Measurements from ENCODE around the gene DSTN. TPM values are rescaled to one million over a fixed set of nuclear protein-coding genes. Genes with fewer than 3 reads are reported as not detected.

The DSTN gene
- total RNA-seq, 1 experiment from 2014 or later = 112 TPM

DNA sequence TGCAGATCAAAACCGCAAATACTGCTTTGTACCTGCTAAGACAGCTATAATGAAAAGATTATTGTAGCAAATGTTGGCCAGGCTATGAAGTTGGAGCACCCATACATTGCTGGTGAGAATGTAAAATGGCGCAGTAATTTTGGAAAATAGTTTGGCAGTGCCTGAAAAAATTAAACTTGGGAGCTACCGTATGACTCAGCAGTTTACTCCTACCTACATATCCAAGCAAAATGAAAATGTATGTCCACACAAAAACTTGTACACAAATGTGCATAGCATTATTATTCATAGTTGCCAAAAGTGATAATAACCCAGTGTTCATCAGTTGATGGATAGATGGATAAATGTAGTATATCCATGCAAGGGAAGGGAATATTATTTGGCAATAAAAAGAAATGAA, 13.3 kb downstream of the DSTN start:
- no peak for DNase-seq
- Histone ChIP-seq H3K36me3 (replicated peaks; ENCODE audit: control insufficient read depth, insufficient read depth, low read length) (no peaks in the 10 kb centered on the region), H3K27me3 (ENCODE audit: control insufficient read depth, insufficient read depth, low read length) (no peaks in the 10 kb centered on the region)

DNA sequence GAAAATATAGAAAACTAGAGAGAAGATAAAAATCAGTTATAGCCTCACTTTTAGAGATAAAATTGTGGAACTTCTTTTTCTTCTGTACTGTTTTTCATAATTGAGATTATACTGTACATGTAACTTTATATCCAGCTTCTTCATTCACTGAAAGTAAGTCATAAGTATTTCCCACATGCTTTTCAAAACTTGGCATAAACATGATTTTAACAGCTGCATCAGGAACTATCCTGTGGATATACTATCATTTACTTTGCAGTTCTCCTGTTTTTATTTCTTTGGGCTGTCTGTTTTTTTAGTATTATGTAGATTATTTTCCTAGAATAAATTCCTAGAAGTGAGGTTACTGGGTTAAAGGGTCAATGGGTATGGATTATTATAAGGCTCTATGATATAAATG, 14.8 kb downstream of the DSTN start:
- Histone ChIP-seq H3K4me3 (ENCODE audit: insufficient read depth, low read depth, low read length) (no peak overlapping the region), H3K27me3 (ENCODE audit: control insufficient read depth, insufficient read depth, low read length) (no peaks in the 10 kb centered on the region), H3K36me3 (replicated peaks; ENCODE audit: control insufficient read depth, insufficient read depth, low read length) (no peaks in the 10 kb centered on the region)
- DNase-seq = no peak

More for the DNA sequence above, 13.3 kb downstream of the DSTN start:
- H3K4me3 ChIP-seq (ENCODE audit: insufficient read depth, low read depth, low read length) = no peak overlapping the region

DNA sequence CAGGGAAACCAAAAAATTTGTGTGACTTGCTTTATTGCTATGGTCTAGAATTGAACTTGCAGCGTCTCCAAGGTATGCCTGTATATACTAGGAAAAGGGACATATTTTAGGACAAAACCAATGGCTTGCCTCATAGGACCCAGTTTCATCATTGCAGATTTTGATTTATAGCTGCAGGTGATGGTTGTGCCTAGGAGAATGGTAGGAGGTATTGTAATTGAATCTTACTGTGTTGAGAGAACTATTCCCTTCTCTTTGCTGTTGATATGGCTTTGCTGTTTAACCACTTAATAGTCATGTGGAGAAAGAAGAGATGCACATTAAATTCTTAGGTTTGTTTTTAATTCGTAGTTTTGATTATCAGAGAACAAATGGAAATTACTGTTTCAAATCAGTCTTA, 16.4 kb downstream of the DSTN start:
- H3K4me3 ChIP-seq (ENCODE audit: insufficient read depth, low read depth, low read length) = no peak overlapping the region

DNA sequence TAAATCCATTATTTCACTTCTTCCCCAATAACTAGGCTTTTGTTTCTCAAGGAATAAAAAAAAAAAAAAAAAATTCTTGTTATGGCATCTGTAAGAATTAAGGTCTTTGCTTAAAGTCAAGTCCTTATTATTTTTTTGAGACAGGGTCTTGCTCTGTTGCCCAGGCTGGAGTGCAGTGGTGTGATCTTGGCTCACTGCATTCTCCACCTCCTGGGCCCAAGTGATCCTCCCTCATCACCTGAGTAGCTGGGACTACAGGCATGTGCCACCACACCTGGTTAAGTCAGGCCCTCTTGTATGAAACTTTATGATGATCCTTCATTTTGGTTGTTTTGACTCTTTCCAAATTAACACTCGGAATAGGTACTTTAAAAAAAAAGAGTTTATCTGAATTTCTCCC, 17.3 kb downstream of the DSTN start:
- Histone ChIP-seq H3K36me3 (replicated peaks; ENCODE audit: control insufficient read depth, insufficient read depth, low read length) (no peaks in the 10 kb centered on the region), H3K4me3 (ENCODE audit: insufficient read depth, low read depth, low read length) (no peak overlapping the region), H3K27me3 (ENCODE audit: control insufficient read depth, insufficient read depth, low read length) (no peaks in the 10 kb centered on the region)
- DNase-seq = no peak

More for the DNA sequence above, 16.4 kb downstream of the DSTN start:
- DNase-seq = no peak
- Histone ChIP-seq H3K36me3 (replicated peaks; ENCODE audit: control insufficient read depth, insufficient read depth, low read length) (no peaks in the 10 kb centered on the region), H3K27me3 (ENCODE audit: control insufficient read depth, insufficient read depth, low read length) (no peaks in the 10 kb centered on the region)

DNA sequence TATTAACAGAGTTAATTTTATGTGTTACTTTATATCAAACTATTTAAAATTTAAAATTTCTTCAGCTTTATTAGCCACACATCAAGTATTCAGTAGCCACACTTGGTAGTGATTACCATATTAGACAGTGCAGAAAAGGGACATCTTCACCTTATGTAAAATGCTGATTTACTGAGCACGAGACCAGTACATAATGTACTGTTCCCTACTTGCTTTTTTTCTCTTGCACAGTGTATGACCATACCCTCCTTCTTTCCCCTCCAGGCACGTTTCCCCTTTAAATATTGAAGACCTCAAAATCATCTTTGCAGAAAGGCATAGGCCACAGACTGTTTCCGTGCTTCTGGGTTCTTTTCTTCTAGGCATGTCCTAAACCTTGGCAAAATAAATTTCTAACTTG, 17.9 kb downstream of the DSTN start:
- H3K4me3 ChIP-seq (ENCODE audit: insufficient read depth, low read depth, low read length) = no peak overlapping the region
- DNase-seq = no peak
- H3K27me3 ChIP-seq (ENCODE audit: control insufficient read depth, insufficient read depth, low read length) = no peaks in the 10 kb centered on the region
- no peaks in the 10 kb centered on the region for H3K36me3 ChIP-seq (replicated peaks; ENCODE audit: control insufficient read depth, insufficient read depth, low read length)

DNA sequence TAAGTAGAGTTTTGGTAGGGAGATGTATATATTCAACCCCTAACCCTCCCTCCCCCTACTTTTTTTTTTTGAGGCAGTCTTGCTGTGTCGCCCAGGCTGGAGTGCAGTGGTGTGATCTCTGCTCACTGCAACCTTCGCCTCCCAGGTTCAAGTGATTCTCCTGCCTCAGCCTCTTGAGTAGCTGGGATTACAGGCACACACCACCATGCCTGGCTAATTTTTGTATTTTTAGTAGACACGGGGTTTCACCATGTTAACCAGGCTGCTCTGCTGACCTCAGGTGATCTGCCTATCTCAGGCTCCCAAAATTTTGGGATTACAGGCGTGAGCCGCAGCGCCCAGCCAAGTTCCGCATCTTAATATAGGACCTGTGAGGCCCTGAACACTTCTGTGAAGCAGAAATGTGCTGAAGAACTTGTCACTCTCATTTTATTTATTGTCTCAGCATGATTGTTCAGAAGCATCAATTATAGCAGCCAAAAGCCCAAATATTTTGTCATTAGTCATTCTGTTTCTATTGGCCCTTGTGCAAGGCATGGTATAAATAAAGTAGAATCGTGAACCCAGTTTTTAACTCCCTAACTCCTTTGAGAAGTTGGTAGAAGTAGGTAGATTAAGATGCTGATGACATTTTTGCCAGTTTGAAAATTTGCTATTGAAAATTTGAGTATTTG, 19.4 kb downstream of the DSTN start:
- Histone ChIP-seq H3K27me3 (ENCODE audit: control insufficient read depth, insufficient read depth, low read length) (no peaks in the 10 kb centered on the region), H3K36me3 (replicated peaks; ENCODE audit: control insufficient read depth, insufficient read depth, low read length) (no peaks in the 10 kb centered on the region), H3K4me3 (ENCODE audit: insufficient read depth, low read depth, low read length) (no peak overlapping the region)
- no peak for DNase-seq

DNA sequence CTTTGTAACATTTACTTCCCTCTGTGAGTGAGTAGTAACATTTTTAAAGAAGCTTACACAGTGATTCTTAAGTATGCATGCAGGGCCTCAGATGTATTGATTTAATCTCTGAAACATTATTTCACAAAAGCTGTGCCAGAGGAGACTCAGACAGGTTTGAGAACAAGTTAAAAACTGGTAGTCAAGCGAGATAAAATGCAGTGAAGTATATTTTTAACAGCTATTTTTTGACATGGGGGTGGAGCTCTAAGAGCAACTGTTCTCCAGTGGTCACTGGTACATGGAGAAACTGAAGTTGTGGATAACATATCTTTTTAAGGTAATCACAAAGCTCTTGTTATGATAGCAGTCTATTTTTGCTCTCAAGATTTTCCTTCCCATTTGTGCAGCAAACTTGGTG, 20.4 kb downstream of the DSTN start:
- no peak for DNase-seq
- Histone ChIP-seq H3K36me3 (replicated peaks; ENCODE audit: control insufficient read depth, insufficient read depth, low read length) (no peaks in the 10 kb centered on the region), H3K27me3 (ENCODE audit: control insufficient read depth, insufficient read depth, low read length) (no peaks in the 10 kb centered on the region), H3K4me3 (ENCODE audit: insufficient read depth, low read depth, low read length) (no peak overlapping the region)

DNA sequence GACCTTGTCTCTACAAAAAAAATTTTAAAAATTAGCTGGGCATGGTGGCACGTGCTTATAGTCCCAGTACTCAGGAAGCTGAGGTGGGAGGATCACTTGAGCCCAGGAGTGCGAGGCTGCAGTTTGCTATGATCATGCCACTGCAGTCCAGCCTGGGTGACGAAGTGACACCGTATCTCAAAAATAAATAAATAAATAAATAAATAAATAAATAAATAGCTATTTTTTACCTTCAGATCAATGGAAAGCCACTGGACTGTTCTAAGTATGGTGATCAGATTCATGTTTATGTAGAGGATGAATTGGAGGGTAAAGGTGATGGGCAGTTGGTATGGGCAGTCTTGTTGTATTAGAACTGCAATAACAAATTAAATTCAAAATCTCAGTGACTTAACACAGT, 24.0 kb downstream of the DSTN start:
- H3K4me3 ChIP-seq (ENCODE audit: insufficient read depth, low read depth, low read length) = no peak overlapping the region
- no peaks in the 10 kb centered on the region for H3K36me3 ChIP-seq (replicated peaks; ENCODE audit: control insufficient read depth, insufficient read depth, low read length)
- no peak for DNase-seq
- no peaks in the 10 kb centered on the region for H3K27me3 ChIP-seq (ENCODE audit: control insufficient read depth, insufficient read depth, low read length)

DNA sequence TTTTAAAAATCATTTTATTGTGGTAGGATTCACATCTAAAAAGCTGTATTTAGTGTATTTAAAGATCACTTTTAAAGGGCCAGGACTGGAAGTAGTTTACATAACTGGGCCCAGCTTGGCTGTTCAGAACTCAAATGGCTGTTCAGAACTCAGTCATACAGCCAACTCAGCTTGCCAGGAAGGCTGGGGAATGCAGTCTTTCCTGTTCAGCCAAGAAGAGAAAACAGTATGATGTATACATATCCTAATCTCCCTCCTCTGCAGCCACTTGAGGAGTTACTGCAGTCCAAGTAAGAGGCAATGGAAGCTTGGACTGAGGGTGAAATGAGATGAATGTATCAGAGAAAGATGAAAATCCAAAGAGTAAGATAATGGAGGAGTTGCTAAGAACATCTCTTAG, 24.6 kb downstream of the DSTN start:
- H3K27me3 ChIP-seq (ENCODE audit: control insufficient read depth, insufficient read depth, low read length) = no peaks in the 10 kb centered on the region
- no peaks in the 10 kb centered on the region for H3K36me3 ChIP-seq (replicated peaks; ENCODE audit: control insufficient read depth, insufficient read depth, low read length)
- DNase-seq = no peak
- no peak overlapping the region for H3K4me3 ChIP-seq (ENCODE audit: insufficient read depth, low read depth, low read length)

DNA sequence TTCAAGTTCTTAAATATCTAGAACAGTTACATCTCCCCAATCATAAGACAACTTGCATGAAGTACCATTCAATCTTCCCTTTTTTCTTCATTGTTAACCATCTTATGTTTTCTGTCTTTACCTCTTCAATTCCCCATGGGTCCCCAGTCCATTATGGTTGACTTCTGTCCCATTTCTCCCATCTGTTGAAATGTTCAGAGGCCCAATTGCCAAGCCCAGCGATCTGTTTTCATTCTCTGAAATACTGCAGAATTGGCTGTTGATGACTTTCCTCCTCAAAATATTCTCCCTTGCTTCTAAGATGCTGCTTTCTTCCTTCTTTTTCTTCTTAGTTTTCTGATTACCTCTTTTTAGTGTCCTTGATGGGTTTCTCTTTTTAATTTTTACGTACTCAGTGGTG, 26.0 kb downstream of the DSTN start:
- no peaks in the 10 kb centered on the region for H3K36me3 ChIP-seq (replicated peaks; ENCODE audit: control insufficient read depth, insufficient read depth, low read length)
- DNase-seq = no peak

DNA sequence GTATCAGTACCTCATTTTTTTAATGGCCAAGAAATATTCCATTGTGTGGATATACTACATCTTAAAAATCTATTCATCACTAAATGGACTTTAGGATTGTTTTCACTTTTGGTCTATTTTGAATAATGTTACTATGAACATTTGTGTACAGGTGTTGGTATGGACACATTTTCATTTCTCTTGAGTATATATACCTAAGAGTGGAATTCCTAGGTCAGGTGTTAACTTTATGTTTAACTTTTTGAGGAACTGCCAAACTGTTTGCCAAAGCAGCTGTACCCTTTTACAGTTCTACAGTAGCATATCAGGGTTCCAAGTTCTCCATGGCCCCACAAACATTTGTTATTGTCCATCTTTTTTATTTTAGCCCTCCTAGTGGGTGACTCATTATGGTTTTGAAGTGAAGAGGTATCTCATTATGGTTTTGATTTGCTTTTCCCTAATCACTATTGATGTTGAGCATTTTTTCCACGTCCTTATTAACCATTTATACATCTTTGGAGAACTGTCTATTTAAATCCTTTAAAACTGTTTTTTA, 28.2 kb downstream of the DSTN start:
- Histone ChIP-seq H3K27me3 (ENCODE audit: control insufficient read depth, insufficient read depth, low read length) (no peaks in the 10 kb centered on the region), H3K4me3 (ENCODE audit: insufficient read depth, low read depth, low read length) (no peak overlapping the region), H3K36me3 (replicated peaks; ENCODE audit: control insufficient read depth, insufficient read depth, low read length) (no peaks in the 10 kb centered on the region)
- no peak for DNase-seq

More for the DNA sequence above, 26.0 kb downstream of the DSTN start:
- no peak overlapping the region for H3K4me3 ChIP-seq (ENCODE audit: insufficient read depth, low read depth, low read length)
- no peaks in the 10 kb centered on the region for H3K27me3 ChIP-seq (ENCODE audit: control insufficient read depth, insufficient read depth, low read length)

DNA sequence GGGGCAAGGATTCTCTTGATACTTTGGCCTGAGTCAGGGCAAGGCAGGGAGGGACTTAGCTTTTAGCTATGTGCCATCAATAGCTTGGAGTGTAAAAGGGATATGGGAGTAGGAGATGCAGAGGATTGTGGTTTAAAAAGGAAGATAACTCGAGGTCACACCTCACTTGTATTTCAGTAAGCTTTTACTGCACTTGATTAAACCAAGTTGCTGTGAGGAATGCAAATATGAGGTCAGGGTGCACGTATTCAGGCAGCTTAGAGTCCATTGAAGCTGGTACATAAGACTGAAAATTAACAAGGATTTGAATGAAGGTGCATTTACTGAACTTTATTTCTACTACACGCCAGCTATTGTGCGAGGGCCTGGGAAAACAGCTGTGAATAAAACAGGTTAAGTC, 32.1 kb downstream of the DSTN start:
- Histone ChIP-seq H3K36me3 (replicated peaks; ENCODE audit: control insufficient read depth, insufficient read depth, low read length) (no peaks in the 10 kb centered on the region; the same call in 1 of the 2 replicates), H3K4me3 (ENCODE audit: insufficient read depth, low read depth, low read length) (no peak overlapping the region), H3K27me3 (ENCODE audit: control insufficient read depth, insufficient read depth, low read length) (no peaks in the 10 kb centered on the region)
- no peak for DNase-seq

DNA sequence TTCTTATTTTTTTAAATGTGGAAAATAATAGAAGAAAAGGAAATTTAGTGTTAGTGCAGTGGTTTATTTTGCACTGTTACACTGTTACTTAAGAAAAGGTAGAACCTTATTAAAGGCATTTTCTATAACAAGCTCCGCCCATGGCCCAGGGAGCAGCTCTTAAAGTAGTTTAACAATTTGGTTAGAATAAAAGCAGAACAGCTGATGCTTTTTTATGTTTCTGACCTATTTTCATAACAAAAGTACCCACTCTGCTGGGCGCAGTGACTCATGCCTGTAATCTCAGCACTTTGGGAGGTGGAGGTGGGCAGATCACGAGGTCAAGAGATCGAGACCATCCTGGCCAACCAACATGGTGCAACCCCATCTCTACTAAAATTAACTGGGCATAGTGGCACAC, 32.6 kb downstream of the DSTN start:
- Histone ChIP-seq H3K36me3 (replicated peaks; ENCODE audit: control insufficient read depth, insufficient read depth, low read length) (no peaks in the 10 kb centered on the region; the same call in none of the 2 replicates), H3K27me3 (ENCODE audit: control insufficient read depth, insufficient read depth, low read length) (no peaks in the 10 kb centered on the region), H3K4me3 (ENCODE audit: insufficient read depth, low read depth, low read length) (no peak overlapping the region)
- DNase-seq = no peak

DNA sequence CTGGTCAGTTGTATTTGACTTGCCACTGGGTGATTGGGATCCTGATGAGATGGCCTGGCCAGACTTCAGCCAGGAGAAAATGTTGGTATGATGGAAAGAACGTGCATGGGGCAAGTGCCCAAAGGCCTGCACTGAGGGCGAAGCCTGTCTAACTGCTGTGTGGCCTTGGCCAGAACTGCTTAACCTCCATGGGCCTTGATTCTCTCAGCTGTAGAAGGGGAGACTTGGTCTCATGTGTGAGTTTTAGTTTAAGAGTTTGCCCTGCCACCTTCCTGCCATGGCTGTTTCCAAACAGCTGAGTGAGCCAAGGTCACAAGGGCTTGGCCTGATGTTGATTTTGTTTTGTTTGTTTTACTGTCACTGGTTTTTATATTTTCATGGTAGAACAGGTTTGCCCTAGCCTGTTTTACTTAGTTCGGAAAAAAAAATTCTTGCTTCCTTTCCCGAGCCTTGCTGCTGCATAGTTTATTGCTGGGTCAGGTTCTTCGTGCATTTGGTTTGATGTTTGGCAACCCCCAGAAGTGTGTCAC, 35.3 kb downstream of the DSTN start:
- no peak for DNase-seq
- Histone ChIP-seq H3K4me3 (ENCODE audit: insufficient read depth, low read depth, low read length) (no peak overlapping the region), H3K36me3 (replicated peaks; ENCODE audit: control insufficient read depth, insufficient read depth, low read length) (no peaks in the 10 kb centered on the region; the same call in none of the 2 replicates), H3K27me3 (ENCODE audit: control insufficient read depth, insufficient read depth, low read length) (no peaks in the 10 kb centered on the region)

DNA sequence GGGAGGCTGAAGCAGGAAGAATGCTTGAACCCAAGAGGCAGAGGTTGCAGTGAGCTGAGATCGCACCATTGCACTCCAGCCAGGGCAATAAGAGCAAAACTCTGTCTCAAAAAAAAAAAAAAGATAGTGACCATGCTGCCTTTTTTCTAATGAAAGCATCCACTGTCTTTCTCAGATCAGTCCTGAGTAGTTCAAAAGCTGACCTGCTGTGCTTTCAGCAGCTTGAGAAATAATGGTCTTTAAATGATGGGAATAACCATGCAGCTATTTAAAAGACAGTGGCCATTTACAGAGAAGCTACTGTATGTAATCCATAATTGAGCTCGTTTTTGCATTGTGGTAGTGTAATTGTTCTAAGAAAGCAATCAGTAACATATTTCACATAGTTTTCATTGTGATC, 36.1 kb downstream of the DSTN start:
- no peak for DNase-seq
- no peak overlapping the region for H3K4me3 ChIP-seq (ENCODE audit: insufficient read depth, low read depth, low read length)
- no peaks in the 10 kb centered on the region for H3K27me3 ChIP-seq (ENCODE audit: control insufficient read depth, insufficient read depth, low read length)
- no peaks in the 10 kb centered on the region; the same call in none of the 2 replicates for H3K36me3 ChIP-seq (replicated peaks; ENCODE audit: control insufficient read depth, insufficient read depth, low read length)
